ENCODE data around the gene TIPARP. TPM values are rescaled to one million over a fixed set of nuclear protein-coding genes. Genes with fewer than 3 reads are reported as not detected.
A peak's percentile ranks its signal among the peaks of the same experiment; 100 is the strongest.

Gene TIPARP
- total RNA-seq, 1 donor from 2014 or later, result 25.7 TPM

- intact Hi-C loops (cut with DNase I), result loop anchor here (10.0 kb wide), 3 partner anchors 135 to 465 kb away; no protein-coding TSS in a partner anchor
- ATAC-seq, result no peak
- DNase-seq (ENCODE audit: low spot score), result no peak
These were observed 4.3 kb upstream of the TIPARP start for GRCh38 chr3:156670077-156670476.

GRCh38 chr3:156670652-156671051 is 3.7 kb upstream of the TIPARP start:
- intact Hi-C loops (cut with DNase I), result loop anchor here (10.0 kb wide), 3 partner anchors 136 to 464 kb away; no protein-coding TSS in a partner anchor
- no peak for DNase-seq (ENCODE audit: low spot score)
- ATAC-seq, result no peak

GRCh38 chr3:156673732-156674045 is 701 bp upstream of the TIPARP start:
- intact Hi-C loops (cut with DNase I), result loop anchor here (10.0 kb wide), 3 partner anchors 139 to 461 kb away; no protein-coding TSS in a partner anchor
- no peak for DNase-seq (ENCODE audit: low spot score)
- no peak for ATAC-seq

- intact Hi-C loops (cut with DNase I), result loop anchor here (10.0 kb wide), 3 partner anchors 140 to 460 kb away; no protein-coding TSS in a partner anchor
- DNase-seq (ENCODE audit: low spot score) (peak; percentile 85), ATAC-seq (peak; percentile 45)
These were observed 780 bp downstream of the TIPARP start for GRCh38 chr3:156674911-156675829.

GRCh38 chr3:156675830-156676767 is 1.7 kb downstream of the TIPARP start:
- ATAC-seq, result no peak
- intact Hi-C loops (cut with DNase I), result loop anchor here (2.0 to 10.0 kb wide), 4 partner anchors 141 to 459 kb away; no protein-coding TSS in a partner anchor
- DNase-seq (ENCODE audit: low spot score), result peak; percentile 60

GRCh38 chr3:156676768-156677479 is 2.5 kb downstream of the TIPARP start:
- intact Hi-C loops (cut with DNase I), result loop anchor here (2.0 to 10.0 kb wide), 4 partner anchors 140 to 458 kb away; no protein-coding TSS in a partner anchor
- DNase-seq (ENCODE audit: low spot score) (no peak), ATAC-seq (no peak)

- intact Hi-C loops (cut with DNase I), result loop anchor here (2.0 to 10.0 kb wide), 4 partner anchors 139 to 457 kb away; no protein-coding TSS in a partner anchor
- ATAC-seq, result no peak
- no peak for DNase-seq (ENCODE audit: low spot score)
These were observed 3.1 kb downstream of the TIPARP start for GRCh38 chr3:156677536-156677935.

- DNase-seq (ENCODE audit: low spot score) (no peak), ATAC-seq (no peak)
- intact Hi-C loops (cut with DNase I), result loop anchor here (10.0 kb wide), 3 partner anchors 143 to 457 kb away; no protein-coding TSS in a partner anchor
These were observed 3.8 kb downstream of the TIPARP start for GRCh38 chr3:156678197-156678596.

- DNase-seq (ENCODE audit: low spot score) (no peak), ATAC-seq (no peak)
- intact Hi-C loops (cut with DNase I), result no loop called here
These were observed 6.0 kb downstream of the TIPARP start for GRCh38 chr3:156680243-156680914.

GRCh38 chr3:156681002-156681401 is 6.6 kb downstream of the TIPARP start:
- DNase-seq (ENCODE audit: low spot score) (no peak), ATAC-seq (peak; percentile 73)
- intact Hi-C loops (cut with DNase I), result no loop called here

GRCh38 chr3:156682501-156682900 is 8.1 kb downstream of the TIPARP start:
- intact Hi-C loops (cut with DNase I), result no loop called here
- ATAC-seq (no peak), DNase-seq (ENCODE audit: low spot score) (no peak)

- DNase-seq (ENCODE audit: low spot score) (no peak), ATAC-seq (no peak)
- intact Hi-C loops (cut with DNase I), result no loop called here
These were observed 8.6 kb downstream of the TIPARP start for GRCh38 chr3:156682963-156683362.

- intact Hi-C loops (cut with DNase I), result no loop called here
These were observed 10.8 kb downstream of the TIPARP start for GRCh38 chr3:156685198-156685597.

GRCh38 chr3:156685752-156686151 is 11.4 kb downstream of the TIPARP start:
- intact Hi-C loops (cut with DNase I), result no loop called here
- no peak for DNase-seq (ENCODE audit: low spot score)
- ATAC-seq, result no peak

More at GRCh38 chr3:156685198-156685597, 10.8 kb downstream of the TIPARP start:
- ATAC-seq (no peak), DNase-seq (ENCODE audit: low spot score) (no peak)

GRCh38 chr3:156687023-156687422 is 12.6 kb downstream of the TIPARP start:
- intact Hi-C loops (cut with DNase I), result no loop called here
- DNase-seq (ENCODE audit: low spot score) (no peak), ATAC-seq (no peak)

- DNase-seq (ENCODE audit: low spot score) (no peak), ATAC-seq (no peak)
- intact Hi-C loops (cut with DNase I), result no loop called here
These were observed 14.5 kb downstream of the TIPARP start for GRCh38 chr3:156688632-156689452.

GRCh38 chr3:156689608-156690007 is 15.2 kb downstream of the TIPARP start:
- intact Hi-C loops (cut with DNase I), result no loop called here
- ATAC-seq (no peak), DNase-seq (ENCODE audit: low spot score) (no peak)
